K562 (cell line): ENCODE measurements around the gene SLC10A3. TPM values are rescaled to one million over a fixed set of nuclear protein-coding genes. Genes with fewer than 3 reads are reported as not detected.

ENCODE experiments used
- ASH1L ChIP-seq: fragments of 450-650 bp; IDR thresholded peaks from 2 replicates; pipeline ENCODE4 v1.6.1; 2018; ENCODE audit warnings: borderline replicate concordance, mild to moderate bottlenecking, low read depth; ENCODE audit not compliant: partially characterized antibody
- BHLHE40 ChIP-seq: IDR thresholded peaks from 2 replicates; pipeline ENCODE4 v1.6.1; 2011; ENCODE audit warnings: low read length, improper control_type of control experiment
- CBFA2T2 ChIP-seq: fragments of 450-650 bp; conservative IDR thresholded peaks from 2 replicates; pipeline ENCODE4 v1.6.1; 2017; ENCODE audit warnings: mild to moderate bottlenecking
- CBX5 ChIP-seq: IDR thresholded peaks from 2 replicates; pipeline ENCODE4 v1.6.1; 2014; ENCODE audit warnings: low read depth, borderline replicate concordance
- CCAR2 ChIP-seq: fragments of 200-400 bp; formaldehyde crosslinking; IDR thresholded peaks from 2 replicates; pipeline ENCODE4 v1.6.1; 2017; ENCODE audit warnings: mild to moderate bottlenecking, low read depth, low read length
- ELF4 ChIP-seq: fragments of 450-650 bp; formaldehyde crosslinking; IDR thresholded peaks from 2 replicates; pipeline ENCODE4 v1.4.0; 2022; ENCODE audit warnings: missing genetic modification characterization
- EP300 ChIP-seq: IDR thresholded peaks from 2 replicates; pipeline ENCODE4 v1.6.1; 2012; ENCODE audit warnings: low read length, improper control_type of control experiment
- ETV5 ChIP-seq: sonication (generic); formaldehyde crosslinking; IDR thresholded peaks from 2 replicates; pipeline ENCODE4 v1.4.0; 2020; ENCODE audit warnings: low read depth, mild to moderate bottlenecking, missing genetic modification reagents
- GTF2F1 ChIP-seq: IDR thresholded peaks from 2 replicates; pipeline ENCODE4 v1.6.1; 2011; ENCODE audit warnings: low read depth, low read length, improper control_type of control experiment
- MLLT1 ChIP-seq, 2 experiments: fragments of 450-650 bp; IDR thresholded peaks; 2 replicates each; pipeline ENCODE4 v1.6.1; 2016
- POLR2G ChIP-seq: fragments of 200-400 bp; formaldehyde crosslinking; IDR thresholded peaks from 2 replicates; pipeline ENCODE4 v1.6.1; 2017; ENCODE audit warnings: low read depth, mild to moderate bottlenecking, antibody characterized with exemption, low read length, moderate library complexity
- PTTG1 ChIP-seq: fragments of 450-650 bp; IDR thresholded peaks from 2 replicates; pipeline ENCODE4 v1.6.1; 2016; ENCODE audit warnings: low read depth, mild to moderate bottlenecking, missing genetic modification characterization, missing compliant biosample characterization
- SRSF1 ChIP-seq: fragments of 200-400 bp; formaldehyde crosslinking; IDR thresholded peaks from 2 replicates; pipeline ENCODE4 v1.6.1; 2017; ENCODE audit warnings: mild to moderate bottlenecking, low read depth, low read length, moderate library complexity
- SUPT5H ChIP-seq: fragments of 450-650 bp; IDR thresholded peaks from 2 replicates; pipeline ENCODE4 v1.6.1; 2016
- TAF1 ChIP-seq: IDR thresholded peaks from 2 replicates; pipeline ENCODE4 v1.6.1; 2011; ENCODE audit warnings: mild to moderate bottlenecking, low read length, moderate library complexity; ENCODE audit not compliant: insufficient read depth, control insufficient read depth, severe bottlenecking; ENCODE audit errors: extremely low read depth
- TFAP4 ChIP-seq: sonication (generic); formaldehyde crosslinking; IDR thresholded peaks from 2 replicates; pipeline ENCODE4 v1.8.0; 2022; ENCODE audit warnings: missing genetic modification reagents, mild to moderate bottlenecking, moderate library complexity, borderline replicate concordance
- YY1 ChIP-seq, 3 experiments: IDR thresholded peaks; 2 replicates each; pipeline ENCODE4 v1.6.1; 2011; ENCODE audit warnings: low read length in 2 of 3, mild to moderate bottlenecking in 2 of 3, moderate library complexity in 2 of 3, borderline replicate concordance in 1 of 3, control low read depth in 1 of 3, low read depth in 1 of 3; ENCODE audit not compliant: insufficient read depth in 3 of 3, insufficient replicate concordance in 2 of 3, control insufficient read depth in 1 of 3, insufficient read length in 1 of 3; ENCODE audit errors: extremely low read depth in 1 of 3
- ZC3H4 ChIP-seq: sonication (generic); formaldehyde crosslinking; IDR thresholded peaks from 2 replicates; pipeline ENCODE4 v1.9.0; 2021; ENCODE audit warnings: missing genetic modification reagents, borderline replicate concordance
- ZFP30 ChIP-seq: fragments of 250-450 bp; sonication (Bioruptor Pico); IDR thresholded peaks from 2 replicates; pipeline ENCODE4 v1.8.0; 2022; ENCODE audit warnings: moderate library complexity, mild to moderate bottlenecking, inconsistent platforms, borderline replicate concordance
- ZNF140 ChIP-seq: fragments of 250-450 bp; sonication (Bioruptor Pico); IDR thresholded peaks from 2 replicates; pipeline ENCODE4 v1.8.0; 2021; ENCODE audit warnings: moderate library complexity, mild to moderate bottlenecking, inconsistent platforms
- ZNF239 ChIP-seq: fragments of 250-450 bp; sonication (Bioruptor Pico); IDR thresholded peaks from 2 replicates; pipeline ENCODE4 v1.4.0; 2020; ENCODE audit warnings: mild to moderate bottlenecking
- ZNF253 ChIP-seq: fragments of 250-450 bp; sonication (Bioruptor Pico); conservative IDR thresholded peaks from 2 replicates; pipeline ENCODE4 v1.6.1; 2021; ENCODE audit warnings: mild to moderate bottlenecking
- ZNF280B ChIP-seq: fragments of 250-450 bp; sonication (Bioruptor Pico); IDR thresholded peaks from 2 replicates; pipeline ENCODE4 v1.5.1; 2021; ENCODE audit warnings: mild to moderate bottlenecking
- ZNF408 ChIP-seq: fragments of 250-450 bp; sonication (Bioruptor Pico); IDR thresholded peaks from 2 replicates; pipeline ENCODE4 v1.4.0; 2020; ENCODE audit warnings: low read depth, mild to moderate bottlenecking, moderate library complexity
- ZNF699 ChIP-seq: fragments of 250-450 bp; sonication (Bioruptor Pico); IDR thresholded peaks from 2 replicates; pipeline ENCODE4 v1.8.0; 2021; ENCODE audit warnings: mild to moderate bottlenecking, moderate library complexity; ENCODE audit not compliant: insufficient replicate concordance
- ZSCAN32 ChIP-seq: fragments of 450-650 bp; formaldehyde crosslinking; IDR thresholded peaks from 2 replicates; pipeline ENCODE4 v1.4.0; 2020; ENCODE audit warnings: mild to moderate bottlenecking, moderate library complexity
- polyA plus RNA-seq, 8 experiments: library from polyadenylated mRNA; depleted of rRNA in 4 of 8; stranded (reverse) in 5 of 8; unstranded in 3 of 8; fragments of >200 nt; fragmentation: Nextera tagmentation in 2 of 8; fragmentation: Illumina TruSeq in 1 of 8; extraction: Ambion mirVana in 2 of 8; extraction: Trizol in 1 of 8; gene quantifications; 2 replicates each; pipeline versions ENCODE4 v1.2.1 to v1.2.3, GENCODE V29; 2011 to 2014; ENCODE audit warnings: inconsistent platforms in 1 of 8, missing spikeins in 1 of 8
- total RNA-seq, 7 experiments: library from RNA; depleted of rRNA in 6 of 7; stranded (reverse); fragments of >200 nt in 6 of 7; fragmentation: Illumina TruSeq in 2 of 7; extraction: Trizol in 2 of 7; gene quantifications; 2 replicates each; pipeline versions ENCODE4 v1.2.1 to v1.2.3, GENCODE V29; 2011 to 2021; ENCODE audit warnings: low replicate concordance in 1 of 7

SLC10A3 gene
- total and polyA plus RNA-seq, 9 of the 15 experiments (the other 6 are each of a cell fraction or from before 2014, with no cell fraction given): 5.2 to 30.6 (median 16.7) TPM

GRCh38 chrX:154482786-154483185 lies 7.6 kb downstream of the SLC10A3 start (continued):
- TF ChIP-seq ZNF699 (CRISPR knock-in tag): no peak
- no peak for TF ChIP-seq GTF2F1
- TF ChIP-seq MLLT1 (IDR thresholded peaks at IDR 0.05): no peak
- no peak for TF ChIP-seq ZC3H4 (CRISPR knock-in tag)
- no peak for TF ChIP-seq ZFP30 (CRISPR knock-in tag)
- peak; percentile 75; the same call in 1 of the 2 replicates for TF ChIP-seq TFAP4 (CRISPR knock-in tag)
- TF ChIP-seq ETV5 (CRISPR knock-in tag): no peak
- peak in 1 of 3 experiments; percentile 2 for TF ChIP-seq YY1 (IDR thresholded peaks at IDR 0.05; ENCODE audit: borderline replicate concordance in 1 of 3, control insufficient read depth in 1 of 3, extremely low read depth in 1 of 3, insufficient read depth in 3 of 3, insufficient read length in 1 of 3, insufficient replicate concordance in 2 of 3, low read depth in 1 of 3, low read length in 2 of 3)
- no peak for TF ChIP-seq EP300
- TF ChIP-seq ZNF140 (CRISPR knock-in tag): no peak
- TF ChIP-seq ZNF239 (CRISPR knock-in tag): no peak
- TF ChIP-seq SRSF1: no peak
- no peak for TF ChIP-seq SUPT5H
- TF ChIP-seq BHLHE40: no peak
- no peak for TF ChIP-seq ASH1L
- TF ChIP-seq ZNF408 (CRISPR knock-in tag): no peak
- TF ChIP-seq TAF1: no peak
- no peak for TF ChIP-seq ZNF253 (CRISPR knock-in tag)
- peak; percentile 64 for TF ChIP-seq POLR2G
- TF ChIP-seq ZNF280B (CRISPR knock-in tag): no peak
- no peak for TF ChIP-seq CBFA2T2
- no peak for TF ChIP-seq ELF4 (CRISPR knock-in tag)
- TF ChIP-seq ZSCAN32: no peak
- no peak for TF ChIP-seq PTTG1
- no peak for TF ChIP-seq CBX5
- no peak for TF ChIP-seq CCAR2
